Thyroid gland (tissue), 4 donors: Measurements from ENCODE around the gene AADAT. TPM values are rescaled to one million over a fixed set of nuclear protein-coding genes. Genes with fewer than 3 reads are reported as not detected.

ENCODE experiments used
- DNase-seq, 2 donors: peaks; one replicate each; pipeline ENCODE4 v3.0.0-alpha.2; 2019
- H3K27ac ChIP-seq, 3 donors: fragments of 200-600 bp; sonication (generic); 1 replicate in 2 of 3; 2 replicates in 1 of 3; pipeline ENCODE4 v1.5.1; 2016 to 2019; ENCODE audit warnings: mild to moderate bottlenecking in 1 of 3, moderate library complexity in 1 of 3
- H3K27me3 ChIP-seq: fragments of 200-600 bp; sonication (generic); one replicate; pipeline ENCODE4 v1.5.1; 2019
- H3K36me3 ChIP-seq, 2 donors: fragments of 200-600 bp; sonication (generic); one replicate each; pipeline ENCODE4 v1.5.1; 2016 to 2019
- H3K4me1 ChIP-seq, 2 donors: fragments of 200-600 bp; sonication (generic); one replicate each; pipeline ENCODE4 v1.5.1; 2017 to 2019
- H3K4me3 ChIP-seq, 3 donors: fragments of 200-600 bp; sonication (generic); replicated peaks in 1 of 3; 1 replicate in 2 of 3; 2 replicates in 1 of 3; pipeline ENCODE4 v1.5.1; 2016; ENCODE audit warnings: mild to moderate bottlenecking in 1 of 3
- H3K9me3 ChIP-seq: fragments of 200-600 bp; sonication (generic); one replicate; pipeline ENCODE4 v1.5.1; 2017
- CTCF ChIP-seq, 6 experiments: fragments of 200-600 bp in 3 of 6; fragments of 450-650 bp in 3 of 6; sonication (generic) in 3 of 6; IDR thresholded peaks; one replicate each; pipeline ENCODE4 v1.5.1; 2016 to 2019; ENCODE audit warnings: antibody characterized with exemption in 6 of 6, mild to moderate bottlenecking in 2 of 6, inconsistent platforms in 1 of 6, moderate library complexity in 1 of 6
- POLR2A ChIP-seq, 2 donors: fragments of 450-650 bp; IDR thresholded peaks; one replicate each; pipeline ENCODE4 v1.6.1; 2017; ENCODE audit warnings: antibody characterized with exemption in 2 of 2, mild to moderate bottlenecking in 2 of 2, moderate library complexity in 1 of 2
- WGBS, 2 donors: methylation state at CpG; one replicate each; pipeline ENCODE4 v1.1.5; 2017; 5-methylcytosine and 5-hydroxymethylcytosine counted together
- intact Hi-C: fragments of 100-400 bp; cut with DNase I; formaldehyde crosslinking; loops from one replicate; pipeline ENCODE4 v1.15.1; 2023
- total RNA-seq, 4 donors: library from RNA; depleted of rRNA; stranded (reverse); fragments of >200 nt; gene quantifications; one replicate each; pipeline ENCODE4 v1.2.3, GENCODE V29; 2016

The AADAT gene
- total RNA-seq, 4 donors from 2014 or later, result 5.7 to 12.1 (median 8.9) TPM

DNA sequence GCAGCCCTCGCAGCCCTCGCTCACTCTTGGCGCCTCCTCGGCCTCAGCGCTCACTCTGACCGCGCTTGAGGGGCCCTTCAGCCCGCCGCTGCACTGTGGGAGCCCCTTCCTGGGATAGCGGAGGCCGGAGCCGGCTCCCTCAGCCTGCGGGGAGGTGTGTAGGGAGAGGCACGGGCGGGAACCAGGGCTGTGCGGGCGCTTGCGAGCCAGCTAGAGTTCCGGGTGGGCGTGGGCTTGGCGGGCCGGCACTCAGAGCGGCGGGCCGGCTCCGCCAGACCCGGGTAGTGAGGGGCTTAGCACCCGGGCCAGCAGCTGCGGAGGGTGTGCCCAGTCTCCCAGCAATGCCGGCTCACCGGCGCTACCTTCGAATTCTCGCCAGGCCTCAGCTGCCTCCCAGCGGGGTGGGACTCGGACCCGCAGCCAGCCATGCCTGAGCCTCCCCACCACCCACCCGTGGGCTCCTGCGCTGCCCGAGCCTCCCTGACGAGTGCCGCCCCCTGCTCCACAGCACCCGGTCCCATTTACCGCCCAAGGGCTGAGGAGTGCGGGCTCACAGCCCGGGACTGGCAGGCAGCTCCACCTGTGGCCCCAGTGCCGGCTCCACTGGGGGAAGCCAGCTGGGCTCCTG is 1.4 kb upstream of the AADAT start:
- no peak for DNase-seq
- TF ChIP-seq CTCF (IDR thresholded peaks at IDR 0.05) (no peak), POLR2A (IDR thresholded peaks at IDR 0.05) (no peak)
- 94 to 96% methylated on average over 16 to 25 of the region's 47 CpGs for WGBS, 2 donors
- Histone ChIP-seq H3K4me1 (no peaks in the 10 kb centered on the region), H3K9me3 (no peaks in the 10 kb centered on the region), H3K36me3 (no peaks in the 10 kb centered on the region), H3K4me3 (no peak overlapping the region), H3K27ac (no peak overlapping the region), H3K27me3 (no peaks in the 10 kb centered on the region)
- intact Hi-C loops, result no loop called here

- H3K27ac ChIP-seq, result peak overlapping the region in 1 of 3 donors; percentile 41
- H3K4me3 ChIP-seq, result peak overlapping the region in 1 of 3 donors; percentile 43
- 20 to 23% methylated on average over 8 to 9 of the region's 9 CpGs for WGBS, 2 donors
- no peak for DNase-seq
- TF ChIP-seq CTCF (IDR thresholded peaks at IDR 0.05) (no peak), POLR2A (IDR thresholded peaks at IDR 0.05) (no peak)
- H3K36me3 ChIP-seq, result peaks cover 0 to 4% of the 10 kb centered on the region in 2 donors
- no peaks in the 10 kb centered on the region for H3K4me1 ChIP-seq
- H3K27me3 ChIP-seq, result no peaks in the 10 kb centered on the region
- H3K9me3 ChIP-seq, result no peaks in the 10 kb centered on the region
- intact Hi-C loops, result no loop called here
Measured at GRCh38 chr4:170090352-170091052, 746 bp upstream of the AADAT start.

- Histone ChIP-seq H3K27me3 (no peaks in the 10 kb centered on the region), H3K36me3 (peaks cover 0 to 4% of the 10 kb centered on the region in 2 donors), H3K4me3 (peak overlapping the region in 2 of 3 donors; percentile 6 to 43), H3K27ac (no peak overlapping the region), H3K9me3 (no peaks in the 10 kb centered on the region), H3K4me1 (no peaks in the 10 kb centered on the region)
- intact Hi-C loops, result no loop called here
- 1 to 5% methylated on average over 17 to 18 of the region's 18 CpGs for WGBS, 2 donors
- TF ChIP-seq POLR2A (IDR thresholded peaks at IDR 0.05) (no peak), CTCF (IDR thresholded peaks at IDR 0.05) (no peak)
- DNase-seq, result peak; percentile 15 to 21
Measured at GRCh38 chr4:170089274-170089667, 485 bp downstream of the AADAT start.

DNA sequence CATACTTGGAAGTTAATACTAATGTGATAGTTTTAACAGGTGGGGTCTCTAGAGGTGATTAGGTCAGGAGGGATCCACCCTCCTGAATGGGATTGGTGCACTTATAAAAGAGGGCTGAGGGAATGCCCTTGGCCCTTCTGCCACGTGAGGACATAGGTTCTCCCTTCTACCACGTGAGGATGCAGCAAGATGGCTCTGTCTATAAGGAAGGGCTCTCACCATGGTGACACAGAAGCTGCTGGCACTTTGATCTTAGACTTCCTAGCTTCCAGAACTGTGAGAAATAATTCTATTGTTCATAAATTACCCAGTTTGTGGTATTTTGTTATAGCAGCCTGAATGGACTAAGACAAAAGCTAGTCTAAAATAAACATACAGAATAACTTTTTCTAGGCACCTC is 1.0 kb downstream of the AADAT start:
- no peaks in the 10 kb centered on the region for H3K27me3 ChIP-seq
- 77 to 82% methylated on average over 2 of the region's 2 CpGs for WGBS, 2 donors
- intact Hi-C loops, result no loop called here
- no peak for TF ChIP-seq CTCF (IDR thresholded peaks at IDR 0.05)
- TF ChIP-seq POLR2A (IDR thresholded peaks at IDR 0.05), result no peak
- no peak overlapping the region for H3K27ac ChIP-seq
- peak overlapping the region in 1 of 3 donors; percentile 43 for H3K4me3 ChIP-seq
- no peaks in the 10 kb centered on the region for H3K4me1 ChIP-seq
- no peak for DNase-seq
- no peaks in the 10 kb centered on the region for H3K9me3 ChIP-seq
- H3K36me3 ChIP-seq, result peaks cover 0 to 4% of the 10 kb centered on the region in 2 donors

DNA sequence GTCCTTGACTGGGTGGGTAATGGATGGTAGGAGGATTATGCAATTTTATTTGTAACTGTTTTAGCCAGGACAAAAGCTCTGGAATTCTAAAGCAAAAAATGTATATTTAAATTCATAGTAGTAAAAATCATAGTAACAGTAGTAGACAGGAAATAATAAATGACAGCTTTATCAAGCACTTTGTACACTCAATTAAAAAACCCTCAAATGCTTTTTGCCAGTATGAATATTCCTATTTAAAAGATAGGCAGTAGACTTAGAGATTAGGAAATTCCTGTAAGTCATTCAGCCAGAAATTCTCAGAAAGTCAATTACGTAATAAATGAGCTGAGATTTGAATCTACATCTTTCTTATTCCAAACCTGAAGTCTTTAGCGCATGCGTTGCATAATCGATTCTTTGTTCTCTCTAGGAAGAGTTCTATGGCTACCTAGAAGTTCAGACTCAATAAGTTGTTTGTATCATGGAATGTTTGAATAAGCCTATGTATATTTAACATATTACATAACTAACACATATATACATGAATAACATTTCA is 2.5 kb downstream of the AADAT start:
- Histone ChIP-seq H3K9me3 (no peaks in the 10 kb centered on the region), H3K36me3 (peaks cover 0 to 4% of the 10 kb centered on the region in 2 donors), H3K27me3 (no peaks in the 10 kb centered on the region), H3K4me3 (no peak overlapping the region), H3K27ac (no peak overlapping the region), H3K4me1 (no peaks in the 10 kb centered on the region)
- intact Hi-C loops, result no loop called here
- TF ChIP-seq CTCF (IDR thresholded peaks at IDR 0.05) (no peak), POLR2A (IDR thresholded peaks at IDR 0.05) (no peak)
- WGBS, 2 donors, result 57 to 71% methylated on average over 4 of the region's 4 CpGs
- no peak for DNase-seq
